ENCODE data around the gene ADAP2. TPM values are rescaled to one million over a fixed set of nuclear protein-coding genes. Genes with fewer than 3 reads are reported as not detected.

ADAP2 gene
- total RNA-seq, 4 donors from 2014 or later: 1.2 to 4.7 (median 4.3) TPM

DNA sequence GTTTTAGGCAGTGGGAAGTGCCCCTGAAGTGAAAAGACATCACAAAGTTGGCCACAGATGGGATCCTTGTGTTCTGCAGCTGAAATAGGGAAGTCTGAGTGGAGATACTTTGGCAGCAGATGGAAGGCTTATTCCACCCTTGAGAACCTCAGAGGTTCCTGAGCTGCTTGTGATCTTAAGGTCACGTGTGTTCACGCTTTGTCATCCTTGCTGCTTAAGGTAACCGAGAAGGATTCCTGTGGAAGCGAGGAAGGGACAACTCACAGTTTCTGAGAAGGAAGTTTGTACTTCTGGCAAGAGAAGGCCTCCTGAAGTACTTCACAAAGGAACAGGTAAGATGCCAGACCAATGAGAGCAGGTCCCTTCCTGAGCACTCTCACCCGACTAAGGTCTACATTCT, 12.2 kb downstream of the ADAP2 start:
- TF ChIP-seq POLR2A (IDR thresholded peaks at IDR 0.05): no peak
- TF ChIP-seq, protein P1, sequence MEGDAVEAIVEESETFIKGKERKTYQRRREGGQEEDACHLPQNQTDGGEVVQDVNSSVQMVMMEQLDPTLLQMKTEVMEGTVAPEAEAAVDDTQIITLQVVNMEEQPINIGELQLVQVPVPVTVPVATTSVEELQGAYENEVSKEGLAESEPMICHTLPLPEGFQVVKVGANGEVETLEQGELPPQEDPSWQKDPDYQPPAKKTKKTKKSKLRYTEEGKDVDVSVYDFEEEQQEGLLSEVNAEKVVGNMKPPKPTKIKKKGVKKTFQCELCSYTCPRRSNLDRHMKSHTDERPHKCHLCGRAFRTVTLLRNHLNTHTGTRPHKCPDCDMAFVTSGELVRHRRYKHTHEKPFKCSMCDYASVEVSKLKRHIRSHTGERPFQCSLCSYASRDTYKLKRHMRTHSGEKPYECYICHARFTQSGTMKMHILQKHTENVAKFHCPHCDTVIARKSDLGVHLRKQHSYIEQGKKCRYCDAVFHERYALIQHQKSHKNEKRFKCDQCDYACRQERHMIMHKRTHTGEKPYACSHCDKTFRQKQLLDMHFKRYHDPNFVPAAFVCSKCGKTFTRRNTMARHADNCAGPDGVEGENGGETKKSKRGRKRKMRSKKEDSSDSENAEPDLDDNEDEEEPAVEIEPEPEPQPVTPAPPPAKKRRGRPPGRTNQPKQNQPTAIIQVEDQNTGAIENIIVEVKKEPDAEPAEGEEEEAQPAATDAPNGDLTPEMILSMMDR (IDR thresholded peaks at IDR 0.05 in 4 of 5, conservative IDR thresholded peaks at IDR 0.05 in 1 of 5): no peak
- H3K36me3 ChIP-seq: no peaks in the 10 kb centered on the region
- no peaks in the 10 kb centered on the region for H3K27me3 ChIP-seq
- H3K4me3 ChIP-seq: no peak overlapping the region
- no peaks in the 10 kb centered on the region for H3K4me1 ChIP-seq
- intact Hi-C loops (cut with DNase I; ENCODE audit: low total_unique reads): no loop called here
- no peaks in the 10 kb centered on the region for H3K9me3 ChIP-seq
- DNase-seq: no peak
- ATAC-seq: no peak
- no peak overlapping the region for H3K27ac ChIP-seq
- in situ Hi-C loops (cut with MboI; ENCODE audit: low sequenced_read_pairs in 4 of 4): no loop called here

DNA sequence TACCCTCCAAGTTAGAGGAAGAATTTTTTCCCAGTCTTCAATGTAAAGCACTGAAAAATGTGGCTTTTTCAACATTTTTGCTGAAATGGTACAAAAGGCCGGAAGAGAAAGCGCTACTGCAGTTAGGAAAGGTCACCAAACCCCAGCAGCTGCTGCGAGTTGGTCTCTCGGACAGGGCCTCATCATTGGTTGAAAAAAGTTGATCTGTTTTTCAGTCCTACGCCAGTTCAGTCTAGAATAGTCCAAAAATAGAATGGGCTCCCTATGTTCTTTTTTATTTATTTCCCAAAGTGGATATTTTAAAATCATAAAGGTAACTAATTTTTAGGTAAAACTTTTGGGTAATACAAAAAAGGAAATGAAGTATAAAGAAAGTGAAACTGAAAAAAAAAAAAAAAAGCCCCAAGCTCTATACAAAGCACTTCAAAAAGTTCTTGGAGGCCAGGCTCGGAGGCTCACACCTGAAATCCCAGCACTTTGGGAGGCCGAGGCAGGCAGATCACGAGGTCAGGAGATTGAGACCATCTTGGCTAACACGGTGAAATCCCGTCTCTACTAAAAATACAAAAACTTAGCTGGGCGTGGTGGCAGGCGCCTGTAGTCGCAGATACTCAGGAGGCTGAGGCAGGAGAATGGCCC, 17.4 kb downstream of the ADAP2 start:
- no peaks in the 10 kb centered on the region for H3K9me3 ChIP-seq
- TF ChIP-seq POLR2A (IDR thresholded peaks at IDR 0.05): no peak
- TF ChIP-seq, protein P1 (IDR thresholded peaks at IDR 0.05 in 4 of 5, conservative IDR thresholded peaks at IDR 0.05 in 1 of 5): no peak
- intact Hi-C loops (cut with DNase I; ENCODE audit: low total_unique reads): no loop called here
- in situ Hi-C loops (cut with MboI; ENCODE audit: low sequenced_read_pairs in 4 of 4): no loop called here
- no peak overlapping the region for H3K4me3 ChIP-seq
- H3K27ac ChIP-seq: peak overlapping the region in 3 of 4 donors; percentile 6 to 46 (median 30)
- no peak for DNase-seq
- H3K4me1 ChIP-seq: no peaks in the 10 kb centered on the region
- peak in 1 of 2 donors; percentile 53 for ATAC-seq
- H3K36me3 ChIP-seq: no peaks in the 10 kb centered on the region
- H3K27me3 ChIP-seq: no peaks in the 10 kb centered on the region

DNA sequence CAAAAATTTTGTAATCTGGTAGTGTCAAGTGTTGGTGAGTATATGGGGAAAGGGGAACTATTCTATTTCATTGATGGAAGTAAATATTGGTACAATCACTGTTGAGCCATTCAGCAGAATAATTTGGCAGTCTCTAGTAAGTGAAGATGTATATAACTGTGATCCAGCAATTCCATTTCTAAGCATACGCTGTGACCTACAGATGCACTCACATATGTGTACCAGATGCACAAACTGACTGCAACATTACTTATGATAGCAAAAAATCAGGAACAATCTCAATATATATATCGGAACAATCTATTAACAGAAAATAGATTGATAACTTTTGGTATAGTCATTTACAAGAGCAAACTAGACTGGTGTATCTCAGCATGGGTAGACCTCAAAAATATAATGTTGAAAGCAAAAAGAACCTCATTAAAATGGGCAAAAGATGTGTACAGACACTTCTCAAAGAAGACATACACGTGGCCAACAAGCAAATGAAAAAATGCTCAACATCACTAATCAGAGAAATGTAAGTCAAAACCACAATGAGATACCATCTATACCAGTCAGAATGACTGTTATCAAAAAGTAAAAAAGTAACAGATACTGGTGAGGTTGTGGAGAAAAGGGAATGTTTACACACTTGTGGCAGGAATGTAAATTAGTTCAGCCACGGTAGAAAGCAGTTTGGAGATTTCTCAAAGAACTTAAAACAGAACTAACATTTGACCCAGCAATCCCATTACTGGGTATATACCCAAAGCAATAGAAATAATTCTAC, 20.7 kb downstream of the ADAP2 start:
- in situ Hi-C loops (cut with MboI; ENCODE audit: low sequenced_read_pairs in 4 of 4) (no loop called here), intact Hi-C loops (cut with DNase I; ENCODE audit: low total_unique reads) (no loop called here)
- no peak for DNase-seq

DNA sequence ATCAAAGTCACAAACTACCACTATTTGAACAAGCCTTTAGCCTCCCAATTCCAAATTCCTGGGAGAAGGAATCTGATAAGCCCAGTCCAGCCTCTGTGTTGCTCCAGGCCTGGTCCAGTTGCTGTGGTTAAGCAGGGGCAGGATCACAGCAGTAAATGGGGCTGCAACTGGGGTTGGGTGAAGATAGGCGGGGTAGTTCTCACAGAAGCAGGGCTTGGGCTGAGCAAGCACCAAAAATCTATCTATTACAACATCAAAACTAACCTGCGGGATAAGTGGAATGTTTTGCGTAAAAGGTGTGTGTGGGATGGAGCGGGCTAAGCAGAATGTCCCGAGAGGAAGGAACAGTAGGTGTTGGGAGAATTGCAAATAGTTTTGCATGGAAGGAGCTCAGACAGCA, 26.1 kb downstream of the ADAP2 start:
- DNase-seq (no peak), ATAC-seq (no peak)
- H3K36me3 ChIP-seq: no peaks in the 10 kb centered on the region
- H3K27ac ChIP-seq: no peak overlapping the region
- H3K4me3 ChIP-seq: no peak overlapping the region
- H3K27me3 ChIP-seq: no peaks in the 10 kb centered on the region
- no peaks in the 10 kb centered on the region for H3K9me3 ChIP-seq
- in situ Hi-C loops (cut with MboI; ENCODE audit: low sequenced_read_pairs in 4 of 4): no loop called here
- TF ChIP-seq POLR2A (IDR thresholded peaks at IDR 0.05): no peak
- TF ChIP-seq, protein P1 (IDR thresholded peaks at IDR 0.05 in 4 of 5, conservative IDR thresholded peaks at IDR 0.05 in 1 of 5): no peak
- intact Hi-C loops (cut with DNase I; ENCODE audit: low total_unique reads): no loop called here
- H3K4me1 ChIP-seq: no peaks in the 10 kb centered on the region

More for the DNA sequence above, 20.7 kb downstream of the ADAP2 start:
- H3K4me1 ChIP-seq: no peaks in the 10 kb centered on the region
- no peaks in the 10 kb centered on the region for H3K27me3 ChIP-seq
- no peak overlapping the region for H3K4me3 ChIP-seq
- ATAC-seq: no peak
- no peaks in the 10 kb centered on the region for H3K36me3 ChIP-seq
- no peak overlapping the region for H3K27ac ChIP-seq
- no peaks in the 10 kb centered on the region for H3K9me3 ChIP-seq
- TF ChIP-seq, protein P1 (IDR thresholded peaks at IDR 0.05 in 4 of 5, conservative IDR thresholded peaks at IDR 0.05 in 1 of 5): no peak
- no peak for TF ChIP-seq POLR2A (IDR thresholded peaks at IDR 0.05)
